NCI-H226 (cell line): Measurements from ENCODE around the gene DEFB123.
"Not testable (repeated sequence)": the region's sequence is repeated elsewhere in the genome, so short reads cannot be mapped to it uniquely, and the experiment has no call there.

Source experiments
- DNase-seq: peaks from one replicate; pipeline ENCODE4 v3.0.0-alpha.2; 2015

The DEFB123 gene

DNA sequence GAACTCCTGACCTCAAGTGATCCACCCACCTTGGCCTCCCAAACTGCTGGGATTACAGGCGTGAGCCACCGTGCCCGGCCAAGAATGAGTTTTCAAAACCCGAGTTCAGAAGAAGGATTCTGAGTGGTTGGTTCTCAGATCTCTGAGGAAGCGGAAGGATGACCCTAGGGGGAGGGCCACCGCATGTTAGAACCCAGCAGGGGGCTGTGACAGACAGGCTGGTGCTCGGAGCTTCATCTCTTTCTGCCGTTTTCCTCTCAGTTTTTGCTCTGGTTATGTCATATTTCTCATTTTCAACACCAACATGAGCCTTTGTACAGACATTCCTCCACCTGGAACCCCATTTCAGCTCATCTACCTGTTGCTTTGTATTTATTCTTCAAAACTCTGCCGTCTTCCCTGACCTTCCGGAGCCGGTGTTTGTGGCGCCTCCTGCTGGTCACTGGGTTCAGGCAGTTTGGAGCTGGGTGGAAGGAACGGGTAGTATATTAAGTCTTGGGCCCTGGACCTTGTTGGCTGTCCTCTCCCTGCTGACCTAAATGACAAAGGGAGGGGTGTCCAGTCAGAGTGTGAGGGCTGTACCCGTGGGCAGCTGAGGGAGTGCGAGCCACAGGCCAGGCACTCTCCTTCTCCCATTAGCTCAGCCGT lies at the start of gene DEFB123:
TSS of gene DEFB123 (plus strand) at position 621 of the 648 bp plus-strand sequence. CDS start 67 bp downstream, outside the sequence.
- no peak for DNase-seq

DNA sequence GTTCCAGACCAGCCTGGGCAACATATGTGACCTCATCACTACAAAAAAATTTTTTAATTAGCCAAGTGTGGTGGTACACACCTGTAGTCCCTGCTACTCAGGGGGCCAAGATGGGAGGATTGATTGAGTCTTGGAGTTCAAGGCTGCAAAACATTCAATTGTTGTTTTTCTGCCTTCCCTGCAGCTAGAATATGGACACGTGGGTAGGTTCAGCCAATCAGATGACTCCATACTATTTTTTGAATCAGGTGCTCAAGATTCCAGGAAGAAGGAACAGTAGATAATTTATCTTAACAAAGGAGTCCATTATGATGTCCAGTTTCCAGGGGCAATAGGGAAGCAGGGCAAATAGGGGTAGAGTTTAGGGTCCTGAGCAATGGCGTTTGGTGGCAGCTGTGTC lies 47.6 kb upstream of the DEFB123 start:
- DNase-seq, result no peak

GRCh38 chr20:31394900-31395299 lies 45.5 kb upstream of the DEFB123 start:
- no peak for DNase-seq

GRCh38 chr20:31403886-31404285 lies 36.5 kb upstream of the DEFB123 start:
- no peak for DNase-seq

DNA sequence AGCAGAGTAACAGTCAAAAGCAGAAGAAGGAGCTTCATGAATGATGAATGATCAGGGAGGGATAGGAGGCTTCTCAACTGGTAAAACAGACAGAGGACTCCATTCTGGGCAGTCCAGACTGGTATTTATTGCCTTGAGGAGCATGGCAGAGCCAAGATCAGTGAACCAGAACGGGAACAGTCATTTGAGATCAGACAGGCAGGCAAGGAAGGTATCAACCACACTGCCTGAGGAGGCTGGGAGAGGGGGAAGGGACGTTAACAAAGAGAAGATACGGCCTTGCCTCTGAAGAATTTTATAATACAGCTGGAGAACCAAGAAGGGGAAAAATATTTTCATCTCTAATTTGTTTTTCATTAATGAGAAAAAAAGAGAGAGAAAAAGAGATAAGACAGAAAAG lies 34.3 kb upstream of the DEFB123 start, which contains the start of gene DEFB121:
TSS of gene DEFB121 (minus strand) at position 101 of the 400 bp plus-strand sequence. CDS start at position 38, 63 bp downstream.
- DNase-seq, result no peak

DNA sequence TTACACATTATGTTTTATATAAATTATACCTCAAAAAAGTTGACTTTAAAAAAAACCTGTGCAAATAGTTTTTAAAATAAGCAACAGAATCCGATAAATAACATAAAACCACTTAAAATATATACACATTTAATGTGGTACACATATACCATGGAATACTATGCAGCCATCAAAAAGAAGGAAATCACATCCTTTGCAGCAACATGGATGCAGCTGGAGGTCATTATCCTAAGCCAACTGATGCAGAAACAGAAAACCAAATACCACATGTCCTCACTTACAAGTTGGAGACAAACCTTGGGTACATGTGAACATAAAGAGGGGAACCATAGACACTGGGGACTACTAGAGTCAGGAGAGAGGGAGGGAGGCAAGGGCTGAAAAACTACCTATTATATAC lies 30.4 kb upstream of the DEFB123 start:
- no peak for DNase-seq

GRCh38 chr20:31414381-31414780 lies 26.1 kb upstream of the DEFB123 start:
- DNase-seq, result no peak

DNA sequence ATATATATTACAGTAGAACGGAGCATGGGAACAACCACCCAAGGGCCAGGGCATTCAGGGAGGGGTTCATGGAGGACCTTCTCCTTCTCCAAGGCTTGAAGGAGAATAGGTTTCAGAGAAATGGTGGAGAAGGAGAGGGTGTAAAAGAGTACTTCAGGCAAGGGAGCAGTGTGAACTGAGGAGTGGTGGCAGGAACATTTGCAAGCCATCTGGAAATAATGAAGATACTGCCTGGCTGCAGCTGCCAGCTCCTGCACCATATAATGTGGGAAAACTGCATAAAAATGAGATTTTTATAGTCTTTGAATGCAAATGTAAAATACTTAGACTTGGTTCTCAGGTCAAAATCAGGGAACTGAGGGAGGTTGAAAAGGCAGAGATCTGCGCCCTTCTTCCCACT lies 24.8 kb upstream of the DEFB123 start:
- no peak for DNase-seq

DNA sequence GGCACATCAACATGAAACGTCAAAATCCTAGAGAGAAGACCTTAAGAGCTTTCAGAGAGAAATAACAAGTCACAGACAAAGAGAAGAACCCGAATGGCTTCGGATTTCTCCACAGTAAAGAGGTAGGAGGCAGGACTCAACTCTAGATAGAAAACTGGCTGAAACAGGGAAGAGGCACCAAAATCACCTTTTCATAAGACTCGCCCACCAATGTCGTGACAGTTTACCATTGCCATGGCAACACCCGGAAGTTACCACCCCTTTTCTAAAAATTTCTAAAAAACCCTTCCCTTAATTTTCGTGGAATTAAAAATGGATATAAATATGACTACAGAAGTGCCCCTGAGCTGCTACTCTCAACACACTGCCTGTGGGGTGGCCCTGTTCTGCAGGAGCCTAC lies 22.1 kb upstream of the DEFB123 start:
- DNase-seq, result no peak

- no peak for DNase-seq
Observed at GRCh38 chr20:31425797-31426196, 14.6 kb upstream of the DEFB123 start.

DNA sequence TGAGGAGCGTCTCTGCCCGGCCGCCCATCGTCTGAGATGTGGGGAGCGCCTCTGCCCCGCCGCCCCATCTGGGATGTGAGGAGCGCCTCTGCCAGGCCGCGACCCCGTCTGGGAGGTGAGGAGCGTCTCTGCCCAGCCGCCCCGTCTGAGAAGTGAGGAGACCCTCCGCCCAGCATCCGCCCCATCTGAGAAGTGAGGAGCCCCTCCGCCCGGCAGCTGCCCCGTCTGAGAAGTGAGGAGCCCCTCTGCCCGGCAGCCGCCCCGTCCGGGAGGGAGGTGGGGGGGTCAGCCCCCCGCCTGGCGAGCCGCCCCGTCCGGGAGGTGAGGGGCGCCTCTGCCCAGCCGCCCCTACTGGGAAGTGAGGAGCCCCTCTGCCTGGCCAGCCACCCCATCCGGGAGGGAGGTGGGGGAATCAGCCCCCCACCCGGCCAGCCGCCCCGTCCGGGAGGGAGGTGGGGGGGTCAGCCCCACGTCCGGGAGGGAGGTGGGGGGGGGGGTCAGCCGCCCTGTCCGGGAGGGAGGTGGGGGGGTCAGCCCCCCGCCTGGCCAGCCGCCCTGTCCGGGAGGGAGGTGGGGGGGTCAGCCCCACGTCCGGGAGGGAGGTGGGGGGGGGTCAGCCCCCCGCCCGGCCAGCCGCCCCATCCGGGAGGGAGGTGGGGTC lies 13.4 kb upstream of the DEFB123 start:
- not testable (repeated sequence) for DNase-seq

GRCh38 chr20:31427576-31427975 lies 12.9 kb upstream of the DEFB123 start:
- DNase-seq, result not testable (repeated sequence)

DNA sequence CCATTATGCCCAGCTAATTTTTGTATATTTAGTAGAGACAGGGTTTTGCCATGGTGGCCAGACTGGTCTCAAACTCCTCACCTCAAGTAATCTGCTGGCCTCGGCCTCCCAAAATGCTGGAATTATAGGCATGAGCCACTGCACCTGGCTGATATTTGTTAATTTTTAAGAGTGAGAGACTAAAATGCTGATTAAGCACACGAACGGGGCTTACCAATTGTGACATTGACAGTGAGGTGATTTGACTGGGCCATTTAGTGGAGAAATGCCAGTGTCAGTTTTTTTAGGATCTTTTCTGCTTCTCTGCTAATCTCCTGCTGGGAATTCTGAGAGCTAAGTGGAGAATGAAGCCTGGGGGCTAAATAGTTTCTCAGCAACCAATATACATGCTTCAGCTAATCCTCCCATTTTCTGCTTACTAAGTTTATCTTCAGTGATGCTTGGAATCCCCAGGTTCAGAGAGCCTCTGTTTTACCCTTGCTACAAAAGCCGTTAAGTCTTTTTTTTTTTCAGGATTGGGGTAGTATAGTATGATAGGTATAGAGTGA lies 9.8 kb upstream of the DEFB123 start:
- DNase-seq, result peak; percentile 7

GRCh38 chr20:31446084-31446819 lies 5.8 kb downstream of the DEFB123 start:
- DNase-seq, result no peak

GRCh38 chr20:31449511-31450414 lies 9.3 kb downstream of the DEFB123 start:
- DNase-seq, result no peak

DNA sequence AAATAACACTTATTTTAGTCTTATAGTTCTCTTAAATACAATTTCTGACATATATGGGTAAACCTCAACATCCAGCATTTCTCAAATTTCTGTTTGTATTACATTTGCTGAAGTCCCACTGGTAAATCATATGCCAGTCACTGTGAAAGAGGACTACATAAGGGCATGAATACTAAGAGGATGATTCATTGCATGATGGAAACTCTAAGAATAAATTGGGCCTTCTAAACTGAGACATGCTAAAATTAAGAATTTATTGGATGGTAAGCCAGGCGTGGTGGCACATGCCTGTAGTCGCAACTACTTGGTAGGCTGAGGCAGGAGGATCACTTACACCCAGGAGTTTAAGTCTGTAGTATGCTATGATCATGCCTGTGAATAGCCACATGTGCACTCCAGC lies 12.1 kb downstream of the DEFB123 start:
- no peak for DNase-seq

DNA sequence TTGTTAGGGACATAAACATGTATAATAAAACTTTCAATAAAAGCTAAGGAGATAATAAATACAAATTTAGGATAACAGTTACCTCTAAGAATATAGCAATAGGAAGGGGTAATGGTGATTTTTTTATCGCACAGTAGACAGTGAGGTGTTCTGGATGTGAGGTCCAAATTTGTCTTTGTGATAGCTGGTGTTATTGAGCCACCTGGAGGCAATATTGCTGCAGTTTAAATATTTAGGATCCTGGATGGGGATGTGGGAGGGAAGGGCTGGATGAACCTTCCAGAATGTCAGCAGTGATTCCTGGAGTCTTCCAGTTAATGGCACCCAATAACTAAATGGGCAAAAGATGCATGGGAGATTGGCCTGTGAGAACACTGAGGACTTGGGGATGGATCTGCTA lies 13.9 kb downstream of the DEFB123 start:
- no peak for DNase-seq

GRCh38 chr20:31470946-31471345 lies 30.5 kb downstream of the DEFB123 start:
- DNase-seq, result not testable (repeated sequence)

GRCh38 chr20:31472395-31473330 lies 32.2 kb downstream of the DEFB123 start:
- no peak for DNase-seq

- peak; percentile 52 for DNase-seq
Observed at GRCh38 chr20:31473331-31474096, 33.1 kb downstream of the DEFB123 start.

DNA sequence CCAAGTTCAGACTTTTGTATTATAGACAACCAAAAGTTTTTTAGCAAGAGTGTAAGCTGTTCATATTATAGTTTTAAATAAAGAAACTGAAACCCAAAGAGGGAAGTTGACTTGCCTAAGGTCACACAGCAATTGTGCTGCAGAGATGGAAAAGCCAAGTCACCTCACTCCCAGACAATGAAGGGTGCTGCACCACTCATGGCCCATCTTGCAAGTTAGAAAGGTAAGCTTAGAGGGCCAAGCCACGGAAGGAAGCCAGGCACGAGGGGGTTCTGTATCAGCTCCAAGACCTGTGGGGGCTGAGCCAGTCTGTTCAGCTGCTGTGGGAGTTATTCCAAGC lies 33.6 kb downstream of the DEFB123 start:
- no peak for DNase-seq
